ENCODE data around the gene PHC2.

PHC2 gene

GRCh38 chr1:33401471-33401870, 29.4 kb downstream of the PHC2 start:
- H2AFZ ChIP-seq (ENCODE audit: low read length): no peak overlapping the region
- H3K9ac ChIP-seq (ENCODE audit: low read depth, low read length, poor library complexity, severe bottlenecking): no peak overlapping the region
- H3K4me2 ChIP-seq (ENCODE audit: low read depth, low read length, poor library complexity, severe bottlenecking): no peak overlapping the region
- H3K36me3 ChIP-seq (ENCODE audit: insufficient read depth, low read length): no peaks in the 10 kb centered on the region
- H3K79me2 ChIP-seq (ENCODE audit: insufficient read depth, low read length): no peaks in the 10 kb centered on the region
- H3K4me3 ChIP-seq (ENCODE audit: low read length, poor library complexity, severe bottlenecking): no peak overlapping the region
- peaks cover 11% of the 10 kb centered on the region for H3K4me1 ChIP-seq (ENCODE audit: insufficient read depth, low read length, poor library complexity, severe bottlenecking)
- no peaks in the 10 kb centered on the region for H4K20me1 ChIP-seq (ENCODE audit: insufficient read depth, low read length, poor library complexity, severe bottlenecking)
- no peaks in the 10 kb centered on the region for H3F3A ChIP-seq (ENCODE audit: low read depth)
- no peaks in the 10 kb centered on the region for H3K9me2 ChIP-seq (replicated peaks; ENCODE audit: low read depth, low read length)
- no peaks in the 10 kb centered on the region for H3K9me3 ChIP-seq (ENCODE audit: insufficient read depth, low read depth, low read length)
- no peak for TF ChIP-seq EZH2phosphoT487 (IDR thresholded peaks at IDR 0.05; ENCODE audit: borderline replicate concordance)
- TF ChIP-seq CTCF (conservative IDR thresholded peaks at IDR 0.05; ENCODE audit: low read length): no peak
- H3K27me3 ChIP-seq (ENCODE audit: insufficient read depth, low read length, poor library complexity, severe bottlenecking): no peaks in the 10 kb centered on the region

- Histone ChIP-seq H3K9ac (ENCODE audit: low read depth, low read length, poor library complexity, severe bottlenecking) (no peak overlapping the region), H3K79me2 (ENCODE audit: insufficient read depth, low read length) (no peaks in the 10 kb centered on the region)
Measured at GRCh38 chr1:33400153-33400911, 30.6 kb downstream of the PHC2 start.

GRCh38 chr1:33399375-33399774, 31.5 kb downstream of the PHC2 start:
- H2AFZ ChIP-seq (ENCODE audit: low read length): no peak overlapping the region
- no peaks in the 10 kb centered on the region for H3K79me2 ChIP-seq (ENCODE audit: insufficient read depth, low read length)
- no peaks in the 10 kb centered on the region for H3K36me3 ChIP-seq (ENCODE audit: insufficient read depth, low read length)
- no peak overlapping the region for H3K4me3 ChIP-seq (ENCODE audit: low read length, poor library complexity, severe bottlenecking)
- H3K4me1 ChIP-seq (ENCODE audit: insufficient read depth, low read length, poor library complexity, severe bottlenecking): peaks cover 21% of the 10 kb centered on the region
- H3K27me3 ChIP-seq (ENCODE audit: insufficient read depth, low read length, poor library complexity, severe bottlenecking): no peaks in the 10 kb centered on the region
- TF ChIP-seq EZH2phosphoT487 (IDR thresholded peaks at IDR 0.05; ENCODE audit: borderline replicate concordance): no peak
- no peak for TF ChIP-seq CTCF (conservative IDR thresholded peaks at IDR 0.05; ENCODE audit: low read length)
- no peaks in the 10 kb centered on the region for H4K20me1 ChIP-seq (ENCODE audit: insufficient read depth, low read length, poor library complexity, severe bottlenecking)
- no peaks in the 10 kb centered on the region for H3F3A ChIP-seq (ENCODE audit: low read depth)
- no peaks in the 10 kb centered on the region for H3K9me3 ChIP-seq (ENCODE audit: insufficient read depth, low read depth, low read length)
- no peaks in the 10 kb centered on the region for H3K9me2 ChIP-seq (replicated peaks; ENCODE audit: low read depth, low read length)
- no peak overlapping the region for H3K4me2 ChIP-seq (ENCODE audit: low read depth, low read length, poor library complexity, severe bottlenecking)
- no peak overlapping the region for H3K9ac ChIP-seq (ENCODE audit: low read depth, low read length, poor library complexity, severe bottlenecking)

More at GRCh38 chr1:33400153-33400911, 30.6 kb downstream of the PHC2 start:
- Histone ChIP-seq H3K9me3 (ENCODE audit: insufficient read depth, low read depth, low read length) (no peaks in the 10 kb centered on the region), H3K27me3 (ENCODE audit: insufficient read depth, low read length, poor library complexity, severe bottlenecking) (no peaks in the 10 kb centered on the region), H3K4me1 (ENCODE audit: insufficient read depth, low read length, poor library complexity, severe bottlenecking) (peaks cover 21% of the 10 kb centered on the region), H4K20me1 (ENCODE audit: insufficient read depth, low read length, poor library complexity, severe bottlenecking) (no peaks in the 10 kb centered on the region), H3K4me2 (ENCODE audit: low read depth, low read length, poor library complexity, severe bottlenecking) (no peak overlapping the region), H3F3A (ENCODE audit: low read depth) (no peaks in the 10 kb centered on the region), H3K4me3 (ENCODE audit: low read length, poor library complexity, severe bottlenecking) (no peak overlapping the region), H2AFZ (ENCODE audit: low read length) (no peak overlapping the region), H3K36me3 (ENCODE audit: insufficient read depth, low read length) (no peaks in the 10 kb centered on the region), H3K9me2 (replicated peaks; ENCODE audit: low read depth, low read length) (no peaks in the 10 kb centered on the region)
- TF ChIP-seq EZH2phosphoT487 (IDR thresholded peaks at IDR 0.05; ENCODE audit: borderline replicate concordance) (no peak), CTCF (conservative IDR thresholded peaks at IDR 0.05; ENCODE audit: low read length) (no peak)
